Measurements from ENCODE around the gene STRBP. TPM values are rescaled to one million over a fixed set of nuclear protein-coding genes. Genes with fewer than 3 reads are reported as not detected.

The STRBP gene
- polyA plus RNA-seq, 4 donors: 43.5 to 52.3 (median 49.4) TPM

- no peak for DNase-seq (ENCODE audit: low read depth in 4 of 4, low spot score in 2 of 4)
Observed at GRCh38 chr9:123074628-123075027, 193.8 kb downstream of the STRBP start.

- no peak for DNase-seq (ENCODE audit: low read depth in 4 of 4, low spot score in 2 of 4)
Observed at GRCh38 chr9:123073991-123074422, 194.4 kb downstream of the STRBP start.

- no peak for DNase-seq (ENCODE audit: low read depth in 4 of 4, low spot score in 2 of 4)
Observed at GRCh38 chr9:123073441-123073840, 194.9 kb downstream of the STRBP start.

GRCh38 chr9:123072407-123072995, 195.9 kb downstream of the STRBP start:
- no peak for DNase-seq (ENCODE audit: low read depth in 4 of 4, low spot score in 2 of 4)

Other genes starting within 250 kb of the STRBP start
- under 1 TPM in 2 of 4 donors, not detected in 2; 0.62 to 0.65 TPM for gene GPR21, start 234.9 kb downstream of the STRBP start, polyA plus RNA-seq (ENCODE audit: insufficient read length in 4 of 4)
- 10 to 100 TPM; 19.3 to 32.3 (median 29.7) TPM for gene CRB2, start 87.6 kb upstream of the STRBP start, polyA plus RNA-seq (ENCODE audit: insufficient read length in 4 of 4)

Data from left renal cortex interstitium (tissue), 4 donors.